CD4-positive, alpha-beta T cell treated with Interleukin-15 for 4 hours (primary cell): ENCODE measurements around the gene GNB1.

Experiments used
- DNase-seq: peaks from one replicate; pipeline ENCODE4 v3.0.0-alpha.2; 2020; ENCODE audit warnings: low spot score

Gene GNB1

GRCh38 chr1:1910033-1910465 lies 19.2 kb upstream of the GNB1 start:
- no peak for DNase-seq

GRCh38 chr1:1908506-1908791 lies 17.6 kb upstream of the GNB1 start:
- no peak for DNase-seq

GRCh38 chr1:1907098-1907736 lies 16.3 kb upstream of the GNB1 start:
- no peak for DNase-seq

GRCh38 chr1:1906185-1907097 lies 15.6 kb upstream of the GNB1 start:
- DNase-seq: peak; percentile 64

- DNase-seq: no peak
These were observed 12.3 kb upstream of the GNB1 start for GRCh38 chr1:1903224-1903623.

GRCh38 chr1:1901641-1902294 lies 10.9 kb upstream of the GNB1 start:
- DNase-seq: no peak

- DNase-seq: no peak
These were observed 10.2 kb upstream of the GNB1 start for GRCh38 chr1:1900883-1901640.

GRCh38 chr1:1899967-1900327 lies 9.1 kb upstream of the GNB1 start:
- no peak for DNase-seq

- DNase-seq: peak; percentile 7
These were observed 8.5 kb upstream of the GNB1 start for GRCh38 chr1:1899266-1899966.

GRCh38 chr1:1898246-1898933 lies 7.5 kb upstream of the GNB1 start:
- DNase-seq: no peak

GRCh38 chr1:1895456-1896336 lies 4.8 kb upstream of the GNB1 start:
- DNase-seq: no peak

GRCh38 chr1:1895060-1895418 lies 4.2 kb upstream of the GNB1 start:
- no peak for DNase-seq

GRCh38 chr1:1894354-1895059 lies 3.6 kb upstream of the GNB1 start:
- no peak for DNase-seq

GRCh38 chr1:1893997-1894353 lies 3.1 kb upstream of the GNB1 start:
- DNase-seq: no peak

- DNase-seq: no peak
These were observed 2.6 kb upstream of the GNB1 start for GRCh38 chr1:1893291-1893985.

GRCh38 chr1:1892763-1893120 lies 1.9 kb upstream of the GNB1 start:
- DNase-seq: no peak

GRCh38 chr1:1892079-1892762 lies 1.3 kb upstream of the GNB1 start:
- DNase-seq: no peak

GRCh38 chr1:1891349-1892078 lies 627 bp upstream of the GNB1 start:
- peak; percentile 59 for DNase-seq
